H1 (cell line): Measurements from ENCODE around the gene PPAT. TPM values are rescaled to one million over a fixed set of nuclear protein-coding genes. Genes with fewer than 3 reads are reported as not detected.
"Not testable (repeated sequence)": the region's sequence is repeated elsewhere in the genome, so short reads cannot be mapped to it uniquely, and the experiment has no call there.

Source experiments
- CTCF ChIA-PET: fragments of 300-600 bp; sonication (Branson Sonifier 250); formaldehyde crosslinking; loops from one replicate; lab custom pipeline; 2021; ENCODE audit not compliant: partially characterized antibody; lab: Charles Lee
- POLR2A ChIA-PET: fragments of 300-600 bp; sonication (Branson Sonifier 250); formaldehyde crosslinking; loops from one replicate; lab custom pipeline; 2021; ENCODE audit warnings: inconsistent platforms; ENCODE audit not compliant: partially characterized antibody; lab: Charles Lee
- DNase-seq, 2 experiments: peaks; one replicate each; pipeline versions ENCODE4 v3.0.0 to v3.0.0-alpha.2; 2010 to 2022; ENCODE audit warnings: low spot score in 2 of 2, low read depth in 1 of 2, mixed read lengths in 1 of 2
- FAIRE-seq: peaks from 2 replicates; lab custom pipeline; 2011; peaks lifted over from hg19 to GRCh38; lab: Jason Lieb, UNC
- H2AFZ ChIP-seq: 2 replicates; pipeline ENCODE4 v1.8.1; 2012; ENCODE audit warnings: low read length, inconsistent platforms
- H2AK5ac ChIP-seq: 2 replicates; pipeline ENCODE4 v1.6.1; 2013; ENCODE audit warnings: low read depth, low read length
- H2BK120ac ChIP-seq: replicated peaks from 2 replicates; pipeline ENCODE3; 2013; ENCODE audit warnings: low read depth, low read length, inconsistent platforms
- H2BK12ac ChIP-seq: 2 replicates; pipeline ENCODE4 v1.6.1; 2013; ENCODE audit warnings: low read depth, low read length
- H2BK15ac ChIP-seq: 2 replicates; pipeline ENCODE4 v1.6.1; 2013; ENCODE audit warnings: low read length
- H2BK20ac ChIP-seq: 2 replicates; pipeline ENCODE4 v1.6.1; 2013; ENCODE audit warnings: low read length
- H2BK5ac ChIP-seq: 2 replicates; pipeline ENCODE4 v1.6.1; 2013; ENCODE audit warnings: low read depth, low read length
- H3K14ac ChIP-seq: 2 replicates; pipeline ENCODE4 v1.6.1; 2013; ENCODE audit warnings: inconsistent platforms; ENCODE audit not compliant: insufficient read length
- H3K18ac ChIP-seq: 2 replicates; pipeline ENCODE4 v1.6.1; 2013; ENCODE audit warnings: low read length; ENCODE audit errors: extremely low read depth
- H3K23ac ChIP-seq: 2 replicates; pipeline ENCODE4 v1.6.1; 2013; ENCODE audit warnings: inconsistent platforms; ENCODE audit not compliant: insufficient read length
- H3K23me2 ChIP-seq: 2 replicates; pipeline ENCODE4 v1.6.1; 2013; ENCODE audit warnings: low read depth, low read length
- H3K27ac ChIP-seq: 2 replicates; pipeline ENCODE4 v1.6.1; 2011; ENCODE audit warnings: low read depth, low read length, inconsistent platforms
- H3K27me3 ChIP-seq, 4 experiments: replicated peaks in 1 of 4; 1 replicate in 1 of 4; 2 replicates in 3 of 4; pipeline versions ENCODE4 v1.6.1 to v1.8.1; 2011 to 2013; ENCODE audit warnings: low read length in 3 of 4, mild to moderate bottlenecking in 3 of 4, inconsistent platforms in 2 of 4, mixed read lengths in 2 of 4, moderate library complexity in 1 of 4; ENCODE audit not compliant: control insufficient read depth in 3 of 4, insufficient read depth in 3 of 4; ENCODE audit errors: extremely low read depth in 1 of 4
- H3K36me3 ChIP-seq, 4 experiments: 2 replicates each; pipeline versions ENCODE4 v1.6.1 to v1.8.1; 2011 to 2013; ENCODE audit warnings: mild to moderate bottlenecking in 4 of 4, low read length in 3 of 4, moderate library complexity in 2 of 4, control low read depth in 1 of 4, inconsistent platforms in 1 of 4; ENCODE audit not compliant: insufficient read depth in 4 of 4, control insufficient read depth in 2 of 4
- H3K4ac ChIP-seq: replicated peaks from 2 replicates; pipeline ENCODE3; 2013; ENCODE audit warnings: low read length, low read depth, mixed read lengths, inconsistent platforms; ENCODE audit not compliant: insufficient read length
- H3K4me1 ChIP-seq, 4 experiments: replicated peaks in 1 of 4; 1 replicate in 1 of 4; 2 replicates in 3 of 4; pipeline versions ENCODE4 v1.6.1 to v1.8.1; 2011 to 2013; ENCODE audit warnings: low read length in 3 of 4, inconsistent platforms in 2 of 4, mixed read lengths in 1 of 4; ENCODE audit not compliant: insufficient read depth in 4 of 4, control insufficient read depth in 3 of 4
- H3K4me2 ChIP-seq, 2 experiments: 2 replicates each; pipeline versions ENCODE4 v1.6.1 to v1.8.1; 2011 to 2013; ENCODE audit warnings: low read depth in 2 of 2, low read length in 2 of 2, control low read depth in 1 of 2, inconsistent platforms in 1 of 2, mild to moderate bottlenecking in 1 of 2; ENCODE audit not compliant: insufficient read depth in 1 of 2
- H3K4me3 ChIP-seq, 4 experiments: fragments of 200-600, 300-600 bp in 1 of 4; sonication (generic), shearing (Covaris generic), sonication (Bioruptor Twin) in 1 of 4; 2 replicates each; pipeline versions ENCODE4 v1.5.1 to v1.8.1; 2011 to 2016; ENCODE audit warnings: low read length in 4 of 4, low read depth in 3 of 4, control low read depth in 2 of 4, inconsistent platforms in 2 of 4, mild to moderate bottlenecking in 2 of 4, mixed read lengths in 1 of 4, moderate library complexity in 1 of 4; ENCODE audit not compliant: insufficient read depth in 2 of 4; ENCODE audit errors: extremely low read depth in 1 of 4
- H3K56ac ChIP-seq: replicated peaks from 2 replicates; pipeline ENCODE3; 2013; ENCODE audit warnings: low read depth, mild to moderate bottlenecking, mixed read lengths, low read length, inconsistent platforms; ENCODE audit not compliant: insufficient read length
- H3K79me1 ChIP-seq: 2 replicates; pipeline ENCODE4 v1.6.1; 2013; ENCODE audit warnings: low read depth, low read length, control low read depth
- H3K79me2 ChIP-seq, 2 experiments: 2 replicates each; pipeline versions ENCODE4 v1.6.1 to v1.8.1; 2012 to 2013; ENCODE audit warnings: low read length in 2 of 2, mild to moderate bottlenecking in 2 of 2, inconsistent platforms in 1 of 2; ENCODE audit not compliant: insufficient read depth in 2 of 2, control insufficient read depth in 1 of 2
- H3K9ac ChIP-seq, 4 experiments: replicated peaks in 1 of 4; 1 replicate in 1 of 4; 2 replicates in 3 of 4; pipeline versions ENCODE4 v1.6.1 to v1.8.1; 2011 to 2013; ENCODE audit warnings: low read depth in 3 of 4, low read length in 3 of 4, control low read depth in 2 of 4, mild to moderate bottlenecking in 2 of 4, moderate library complexity in 2 of 4, inconsistent platforms in 1 of 4; ENCODE audit errors: extremely low read depth in 1 of 4
- H3K9me3 ChIP-seq, 2 experiments: 2 replicates each; pipeline versions ENCODE4 v1.6.1 to v1.8.1; 2012 to 2013; ENCODE audit warnings: mild to moderate bottlenecking in 2 of 2, moderate library complexity in 2 of 2, control low read depth in 1 of 2, inconsistent platforms in 1 of 2, low read depth in 1 of 2, low read length in 1 of 2, mixed read lengths in 1 of 2; ENCODE audit not compliant: insufficient read depth in 2 of 2
- H4K20me1 ChIP-seq, 2 experiments: replicated peaks in 1 of 2; 2 replicates each; pipeline versions ENCODE3 to v1.8.1; 2011 to 2013; ENCODE audit warnings: inconsistent platforms in 2 of 2, low read length in 2 of 2, mild to moderate bottlenecking in 1 of 2; ENCODE audit not compliant: insufficient read depth in 2 of 2, control insufficient read depth in 1 of 2
- H4K5ac ChIP-seq: 2 replicates; pipeline ENCODE4 v1.6.1; 2013; ENCODE audit warnings: low read length, low read depth, mixed read lengths, inconsistent platforms; ENCODE audit not compliant: insufficient read length
- H4K8ac ChIP-seq: 2 replicates; pipeline ENCODE4 v1.8.0; 2013; ENCODE audit warnings: mild to moderate bottlenecking, moderate library complexity, low read length, inconsistent platforms; ENCODE audit not compliant: insufficient read depth; ENCODE audit errors: extremely low read depth
- H4K91ac ChIP-seq: replicated peaks from 2 replicates; pipeline ENCODE3; 2013; ENCODE audit warnings: low read length, mixed read lengths, inconsistent platforms; ENCODE audit not compliant: insufficient read length
- ASH2L ChIP-seq: fragments of 200-600, 300-600 bp; sonication (generic); IDR thresholded peaks from one replicate; pipeline ENCODE4 v1.7.1; 2017; ENCODE audit warnings: low read length
- BACH1 ChIP-seq: IDR thresholded peaks from 2 replicates; pipeline ENCODE4 v1.6.1; 2012; ENCODE audit warnings: low read length, improper control_type of control experiment
- BCL11A ChIP-seq, 2 experiments: IDR thresholded peaks; one replicate each; pipeline ENCODE4 v1.6.1; 2011; ENCODE audit warnings: low read depth in 2 of 2, low read length in 2 of 2, mild to moderate bottlenecking in 2 of 2
- EZH2 ChIP-seq: fragments of 200-600 bp; sonication (generic); IDR thresholded peaks from 2 replicates; pipeline ENCODE4 v1.7.1; 2012; ENCODE audit warnings: low read depth, mild to moderate bottlenecking, moderate library complexity, low read length, inconsistent platforms; ENCODE audit not compliant: severe bottlenecking
- POLR2A ChIP-seq, 2 experiments: IDR thresholded peaks; 1 replicate in 1 of 2; 2 replicates in 1 of 2; pipeline ENCODE4 v1.6.1; 2011; ENCODE audit warnings: low read depth in 2 of 2, low read length in 2 of 2, mild to moderate bottlenecking in 2 of 2; ENCODE audit errors: control extremely low read depth in 1 of 2
- TEAD4 ChIP-seq: IDR thresholded peaks from 2 replicates; pipeline ENCODE4 v1.6.1; 2012; ENCODE audit warnings: low read depth, low read length, inconsistent platforms, mixed read lengths
- WGBS, 2 experiments: shearing (Covaris generic) in 1 of 2; methylation state at CpG; one replicate each; pipeline versions ENCODE4 v1.1.6 to v1.1.7; 2013 to 2015; ENCODE audit warnings: low lambda C conversion rate in 2 of 2, mixed read lengths in 2 of 2, inconsistent platforms in 1 of 2, low coverage in 1 of 2, missing lambda C conversion rate in 1 of 2; ENCODE audit not compliant: insufficient replicate concordance in 2 of 2, insufficient coverage in 1 of 2, insufficient read length in 1 of 2; ENCODE audit errors: extremely low coverage in 1 of 2, missing lambda C conversion rate in 1 of 2; 5-methylcytosine and 5-hydroxymethylcytosine counted together
- polyA plus RNA-seq, 7 experiments: library from polyadenylated mRNA; depleted of rRNA in 3 of 7; stranded (reverse) in 5 of 7; unstranded in 2 of 7; fragments of >200 nt in 5 of 7; fragments of 200-250 nt in 2 of 7; gene quantifications; 1 replicate in 5 of 7; 2 replicates in 1 of 7; 4 replicates in 1 of 7; pipeline versions ENCODE4 v1.2.1 to v1.2.3, GENCODE V29; 2011 to 2013; ENCODE audit warnings: missing spikeins in 2 of 7, mixed read lengths in 2 of 7
- total RNA-seq: library from RNA; stranded (reverse); fragmentation: NEBNext Ultra II Directional; extraction: Animal tissue kit (Norgen Biotek cat#: 25700); gene quantifications from 2 replicates; pipeline ENCODE4 v1.2.1, GENCODE V29; 2021

PPAT gene
- total and polyA plus RNA-seq, 2 of the 8 experiments (the other 6 are each of a cell fraction or from before 2014, with no cell fraction given) = 24.5 to 104 TPM

GRCh38 chr4:56370377-56370776 is 65.0 kb downstream of the PPAT start (continued):
- TF ChIP-seq BCL11A (IDR thresholded peaks at IDR 0.05; ENCODE audit: low read depth in 2 of 2, low read length in 2 of 2) (no peak), TEAD4 (no peak), ASH2L (no peak), BACH1 (no peak), POLR2A (IDR thresholded peaks at IDR 0.05; ENCODE audit: control extremely low read depth in 1 of 2, low read depth in 2 of 2, low read length in 2 of 2) (no peak), EZH2 (no peak)

- WGBS, 2 experiments = 98% methylated on average over 12 of the region's 12 CpGs; no CpG with 5 or more reads in 1 of the 2 experiments
- H3K23ac ChIP-seq, H3K79me1 ChIP-seq, H3K14ac ChIP-seq, H3K4me1 ChIP-seq, H2AK5ac ChIP-seq, H3K4me3 ChIP-seq, H3K56ac ChIP-seq, DNase-seq, CTCF ChIA-PET, H2AFZ ChIP-seq, H4K8ac ChIP-seq, H3K4me2 ChIP-seq, H3K4ac ChIP-seq, H2BK20ac ChIP-seq, H2BK12ac ChIP-seq, H2BK5ac ChIP-seq, H3K36me3 ChIP-seq, H4K5ac ChIP-seq, H3K27ac ChIP-seq, H3K18ac ChIP-seq, H4K91ac ChIP-seq, H3K23me2 ChIP-seq, FAIRE-seq, H3K79me2 ChIP-seq, H4K20me1 ChIP-seq, H3K27me3 ChIP-seq, H2BK15ac ChIP-seq, POLR2A ChIA-PET, H2BK120ac ChIP-seq, H3K9ac ChIP-seq: not testable (repeated sequence)
- peaks cover 5 to 11% of the 10 kb centered on the region in 2 experiments; a peak in 2 of 4 replicates for H3K9me3 ChIP-seq
Observed at GRCh38 chr4:56362981-56363380, 72.4 kb downstream of the PPAT start.
